ENCODE data around the gene SLC6A19.
A peak's percentile ranks its signal among the peaks of the same experiment; 100 is the strongest.

SLC6A19 gene

GRCh38 chr5:1203311-1203967 lies 2.0 kb downstream of the SLC6A19 start:
- in situ Hi-C loops (cut with MboI; ENCODE audit: low pct_unique_long_range_greater_than_20kb, low sequenced_read_pairs) = no loop called here
- no peak for DNase-seq

DNA sequence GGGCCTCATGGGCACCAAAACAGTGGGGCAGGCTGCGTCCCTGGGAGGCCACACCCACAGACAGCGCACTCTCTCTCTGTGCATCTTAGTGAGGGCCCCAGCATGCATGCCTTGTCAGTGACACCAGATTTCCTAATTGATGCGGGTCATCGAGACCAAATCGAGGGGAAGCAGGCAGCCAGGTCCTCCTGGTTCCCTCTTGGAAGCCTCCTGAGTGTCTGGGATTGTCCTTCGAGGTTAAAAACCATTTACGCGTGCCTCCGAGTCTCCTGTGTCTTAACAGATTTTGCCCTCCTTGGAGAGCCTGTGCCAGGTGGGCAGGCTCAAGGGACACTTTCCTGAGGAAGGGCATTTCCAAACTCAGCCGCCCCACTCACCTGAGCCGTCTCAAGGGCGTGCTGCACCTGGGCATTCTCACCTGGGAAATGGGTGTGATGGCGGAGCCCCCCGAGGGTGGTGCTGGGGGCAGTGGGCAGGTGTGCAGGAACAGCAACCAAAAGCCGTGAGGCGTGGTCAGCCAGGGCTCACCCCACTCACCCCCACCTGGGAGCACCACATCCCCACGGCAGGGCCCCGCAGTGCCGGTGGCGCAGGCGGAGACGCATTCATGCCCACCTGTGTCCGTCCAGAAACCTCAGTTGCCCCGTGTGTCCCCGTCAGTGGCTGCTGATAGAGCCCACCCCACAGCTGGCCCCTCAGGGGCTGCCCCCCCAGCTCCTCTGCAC lies 2.7 kb downstream of the SLC6A19 start:
- in situ Hi-C loops (cut with MboI; ENCODE audit: low pct_unique_long_range_greater_than_20kb, low sequenced_read_pairs) = no loop called here

GRCh38 chr5:1204693-1205242 lies 3.4 kb downstream of the SLC6A19 start:
- DNase-seq = peak; percentile 75
- in situ Hi-C loops (cut with MboI; ENCODE audit: low pct_unique_long_range_greater_than_20kb, low sequenced_read_pairs) = no loop called here

More for the DNA sequence above, 2.7 kb downstream of the SLC6A19 start:
- DNase-seq = no peak

GRCh38 chr5:1205255-1206180 lies 4.1 kb downstream of the SLC6A19 start:
- no peak for DNase-seq
- in situ Hi-C loops (cut with MboI; ENCODE audit: low pct_unique_long_range_greater_than_20kb, low sequenced_read_pairs) = no loop called here

DNA sequence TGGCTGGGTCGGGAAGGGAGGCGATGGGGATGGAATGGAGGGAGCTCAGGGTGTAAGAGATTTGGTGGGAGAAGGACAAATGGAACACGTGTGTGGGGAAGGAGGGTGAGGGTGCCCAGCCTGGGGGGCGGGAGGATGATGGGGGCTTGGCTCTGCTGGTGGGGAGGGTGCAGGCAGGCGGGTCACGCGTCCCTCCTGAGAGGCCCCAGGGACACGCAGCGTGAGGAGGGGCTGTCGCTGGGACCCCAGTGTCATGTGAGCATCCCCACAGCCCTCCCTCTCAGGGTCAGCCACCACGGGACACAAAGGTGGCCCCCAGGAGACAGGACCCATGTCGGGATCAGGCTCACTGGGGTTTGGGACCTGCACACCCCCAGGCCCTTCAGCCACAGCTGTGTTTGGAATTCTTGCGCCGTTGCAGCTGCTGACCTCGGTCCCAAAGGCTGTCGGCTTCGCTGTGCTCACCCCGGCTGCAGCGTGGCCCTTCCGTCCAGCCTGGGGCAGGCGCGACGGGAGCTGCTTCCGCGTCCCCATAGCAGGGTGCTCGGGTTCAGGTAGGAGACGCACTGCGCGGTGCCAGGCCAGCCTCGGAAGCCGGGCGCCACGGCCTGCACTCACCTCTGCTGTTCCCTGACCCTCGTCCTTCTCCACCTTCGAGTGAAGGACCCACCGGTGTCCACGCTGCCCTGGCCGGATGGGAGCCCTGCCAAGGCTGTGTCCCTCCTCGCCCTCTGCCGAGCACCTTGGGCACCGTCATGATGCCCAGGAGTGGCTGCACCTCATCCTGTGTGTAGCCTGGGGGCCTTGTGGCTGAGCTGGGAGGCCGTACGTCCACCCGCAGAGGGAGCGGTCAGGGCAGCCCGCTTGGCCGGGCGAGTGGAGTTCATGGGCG lies 5.4 kb downstream of the SLC6A19 start:
- DNase-seq = no peak
- in situ Hi-C loops (cut with MboI; ENCODE audit: low pct_unique_long_range_greater_than_20kb, low sequenced_read_pairs) = no loop called here

- in situ Hi-C loops (cut with MboI; ENCODE audit: low pct_unique_long_range_greater_than_20kb, low sequenced_read_pairs) = no loop called here
- DNase-seq = no peak
Observed at GRCh38 chr5:1207555-1207954, 6.2 kb downstream of the SLC6A19 start.

- in situ Hi-C loops (cut with MboI; ENCODE audit: low pct_unique_long_range_greater_than_20kb, low sequenced_read_pairs) = no loop called here
- no peak for DNase-seq
Observed at GRCh38 chr5:1208221-1208742, 6.9 kb downstream of the SLC6A19 start.

DNA sequence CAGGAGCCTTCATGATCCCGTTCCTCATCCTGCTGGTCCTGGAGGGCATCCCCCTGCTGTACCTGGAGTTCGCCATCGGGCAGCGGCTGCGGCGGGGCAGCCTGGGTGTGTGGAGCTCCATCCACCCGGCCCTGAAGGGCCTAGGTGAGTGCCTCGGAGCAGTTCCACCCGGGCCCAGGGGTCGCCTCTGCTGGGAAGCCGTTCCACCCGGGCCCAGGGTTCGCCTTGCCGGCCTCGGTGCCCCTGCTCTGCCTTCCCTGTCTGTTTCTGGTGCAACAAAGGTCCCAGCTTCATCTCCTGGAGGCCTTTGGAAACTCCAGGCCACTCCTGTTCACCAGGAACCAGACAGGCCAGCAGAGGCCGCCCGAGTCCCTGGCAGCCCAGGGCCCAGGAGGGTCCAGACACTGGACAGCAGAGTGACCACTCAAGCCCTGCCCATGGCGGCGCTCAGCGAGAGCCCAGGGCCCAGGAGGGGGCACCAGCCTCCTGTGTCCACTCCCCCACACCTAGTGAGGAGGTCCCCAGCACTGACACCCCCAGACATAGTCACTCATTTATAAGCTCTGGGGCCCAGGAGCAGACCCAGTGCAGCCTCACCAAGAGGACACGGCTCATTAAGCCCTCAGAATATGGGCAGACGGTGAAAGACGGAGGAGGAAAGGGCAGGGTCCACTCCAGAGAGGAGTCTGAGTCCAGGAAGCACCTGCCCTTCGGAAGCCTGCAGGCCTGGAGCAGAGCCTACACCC lies 7.5 kb downstream of the SLC6A19 start:
- in situ Hi-C loops (cut with MboI; ENCODE audit: low pct_unique_long_range_greater_than_20kb, low sequenced_read_pairs) = no loop called here
- no peak for DNase-seq

DNA sequence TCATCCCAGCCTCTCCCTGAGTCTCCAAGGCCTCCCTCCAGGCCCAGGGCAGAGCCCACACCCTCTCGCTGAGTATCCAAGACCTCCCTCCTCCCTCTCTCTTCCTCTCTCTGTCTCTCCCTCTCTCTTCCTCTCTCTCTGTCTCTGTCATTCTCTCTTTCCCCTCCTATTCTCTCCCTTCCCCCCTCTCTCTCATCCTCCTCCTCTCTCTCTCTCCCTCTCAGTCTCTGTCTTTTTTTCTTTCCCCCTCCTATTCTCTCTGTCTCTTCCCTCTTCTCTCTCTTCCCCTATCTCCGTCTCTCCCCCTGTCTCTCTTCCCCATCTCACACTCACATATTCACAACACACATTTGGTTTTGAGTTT lies 8.1 kb downstream of the SLC6A19 start:
- in situ Hi-C loops (cut with MboI; ENCODE audit: low pct_unique_long_range_greater_than_20kb, low sequenced_read_pairs) = no loop called here
- no peak for DNase-seq

- in situ Hi-C loops (cut with MboI; ENCODE audit: low pct_unique_long_range_greater_than_20kb, low sequenced_read_pairs) = no loop called here
- DNase-seq = no peak
Observed at GRCh38 chr5:1209896-1210776, 8.7 kb downstream of the SLC6A19 start.

DNA sequence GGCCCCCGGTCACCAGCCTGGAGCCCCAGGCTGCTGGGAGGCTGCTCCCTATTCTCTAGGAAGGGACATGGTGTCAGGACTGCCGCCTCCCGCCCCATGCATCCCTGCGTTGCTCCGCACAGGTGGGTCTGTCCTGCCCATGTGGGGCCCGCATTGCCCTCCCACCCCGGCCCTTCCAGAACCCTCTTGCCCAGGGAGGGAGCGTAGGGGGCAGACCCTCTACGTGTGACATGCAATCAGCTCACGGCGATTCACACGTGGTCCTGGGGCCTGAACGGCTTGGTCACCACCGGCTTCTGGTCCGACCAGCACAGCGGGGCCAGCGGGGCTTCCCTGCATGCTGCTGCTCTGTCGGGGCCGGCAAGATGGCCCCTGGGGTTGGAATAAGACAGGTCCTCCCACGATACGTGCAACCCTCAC lies 9.4 kb downstream of the SLC6A19 start:
- no peak for DNase-seq
- in situ Hi-C loops (cut with MboI; ENCODE audit: low pct_unique_long_range_greater_than_20kb, low sequenced_read_pairs) = no loop called here

- no peak for DNase-seq
- in situ Hi-C loops (cut with MboI; ENCODE audit: low pct_unique_long_range_greater_than_20kb, low sequenced_read_pairs) = no loop called here
Observed at GRCh38 chr5:1211701-1212100, 10.3 kb downstream of the SLC6A19 start.

DNA sequence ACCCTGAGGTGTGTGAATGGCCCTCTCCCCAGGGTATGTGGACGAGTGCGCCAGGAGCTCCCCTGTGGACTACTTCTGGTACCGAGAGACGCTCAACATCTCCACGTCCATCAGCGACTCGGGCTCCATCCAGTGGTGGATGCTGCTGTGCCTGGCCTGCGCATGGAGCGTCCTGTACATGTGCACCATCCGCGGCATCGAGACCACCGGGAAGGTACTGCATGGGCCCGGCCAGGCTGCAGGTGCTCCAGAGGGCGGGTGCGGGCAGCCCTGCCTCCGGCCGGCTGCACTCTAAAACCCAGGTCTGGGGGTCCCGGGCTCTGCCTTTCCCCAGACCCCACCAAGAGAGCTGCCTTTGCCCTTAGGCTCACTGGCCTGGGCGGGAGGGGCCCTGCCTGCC lies 10.9 kb downstream of the SLC6A19 start:
- in situ Hi-C loops (cut with MboI; ENCODE audit: low pct_unique_long_range_greater_than_20kb, low sequenced_read_pairs) = no loop called here
- DNase-seq = no peak

DNA sequence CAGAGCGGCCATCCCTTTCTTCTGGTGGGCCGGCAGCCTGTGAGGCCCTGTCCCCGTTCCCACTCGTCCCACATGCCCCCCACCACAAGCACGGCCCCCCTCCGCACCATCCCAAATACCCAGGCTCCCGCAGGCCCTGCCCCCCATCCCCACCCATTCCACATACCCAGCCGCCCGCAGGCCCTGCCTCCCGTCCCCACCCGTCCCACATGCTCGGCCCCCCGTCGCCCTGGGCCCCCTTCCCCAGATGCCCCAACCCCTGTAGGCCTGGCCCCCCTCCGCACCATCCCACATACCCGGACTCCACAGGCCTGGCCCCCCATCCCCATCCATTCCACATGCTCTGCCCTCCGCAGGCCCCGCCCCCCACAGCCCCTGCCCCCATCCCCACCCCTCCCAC lies 11.5 kb downstream of the SLC6A19 start:
- in situ Hi-C loops (cut with MboI; ENCODE audit: low pct_unique_long_range_greater_than_20kb, low sequenced_read_pairs) = no loop called here
- no peak for DNase-seq

DNA sequence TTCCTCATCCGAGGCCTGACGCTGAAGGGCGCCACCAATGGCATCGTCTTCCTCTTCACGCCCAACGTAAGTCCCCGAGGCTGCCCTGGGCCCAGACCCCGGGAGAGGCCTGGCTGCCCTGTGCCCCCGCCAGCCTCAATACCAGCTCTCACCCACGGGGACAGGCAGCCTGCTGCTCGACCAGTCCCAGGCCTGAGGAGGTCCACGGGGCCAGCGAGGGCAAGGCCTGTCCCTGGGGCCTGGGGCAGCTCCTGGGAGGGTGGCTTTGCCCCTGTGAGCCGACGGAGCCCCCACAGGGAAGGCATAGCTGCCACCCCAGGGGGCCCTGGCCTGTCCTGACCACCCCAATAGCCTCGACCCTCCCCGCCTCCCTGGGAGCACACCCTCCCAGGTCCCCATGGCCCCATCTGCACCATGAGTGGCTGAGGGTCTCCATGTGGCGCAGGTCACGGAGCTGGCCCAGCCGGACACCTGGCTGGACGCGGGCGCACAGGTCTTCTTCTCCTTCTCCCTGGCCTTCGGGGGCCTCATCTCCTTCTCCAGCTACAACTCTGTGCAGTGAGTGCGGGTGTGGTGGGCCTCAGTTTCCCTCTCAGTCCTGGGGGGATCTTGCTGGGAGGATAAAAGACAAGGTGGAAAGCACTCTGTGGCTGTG lies 12.2 kb downstream of the SLC6A19 start:
- in situ Hi-C loops (cut with MboI; ENCODE audit: low pct_unique_long_range_greater_than_20kb, low sequenced_read_pairs) = no loop called here
- DNase-seq = no peak

DNA sequence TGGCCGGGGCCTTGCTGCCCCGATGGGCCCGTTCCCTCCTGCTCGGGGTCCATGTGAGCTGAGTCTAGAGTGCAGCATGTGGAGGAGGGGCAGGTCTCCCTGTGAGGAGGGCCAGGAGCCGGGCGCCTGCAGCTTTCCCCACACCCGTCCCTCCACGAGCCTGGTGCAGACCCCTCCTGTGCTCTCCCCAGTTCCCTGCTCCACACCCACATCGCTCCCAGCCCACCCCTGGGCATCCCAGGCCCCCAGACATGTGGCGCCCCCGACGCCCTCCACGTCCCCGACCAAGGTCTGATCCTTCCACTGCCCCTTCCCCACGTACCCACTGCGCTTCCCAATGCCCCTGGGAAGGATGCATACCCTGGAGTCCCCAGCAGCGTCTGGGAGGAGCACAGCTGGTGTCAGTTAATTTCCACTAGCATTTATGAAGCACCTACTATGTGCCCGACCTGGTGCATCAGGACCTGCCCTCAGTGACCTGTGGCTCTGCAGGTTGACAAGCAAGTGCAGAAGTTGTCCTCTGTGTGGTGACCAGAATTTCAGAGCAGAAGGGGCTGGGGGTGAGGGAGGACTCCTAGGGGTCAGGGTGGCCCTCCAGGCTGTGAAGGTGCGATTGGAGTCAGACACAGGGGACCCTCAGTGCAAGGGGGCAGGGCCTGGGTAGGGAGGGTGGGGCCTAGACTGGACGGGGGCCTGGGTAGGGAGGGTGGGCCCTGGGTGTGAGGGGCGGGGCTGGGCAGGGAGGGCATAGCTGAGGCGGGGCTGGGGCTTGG lies 13.0 kb downstream of the SLC6A19 start:
- in situ Hi-C loops (cut with MboI; ENCODE audit: low pct_unique_long_range_greater_than_20kb, low sequenced_read_pairs) = no loop called here
- no peak for DNase-seq
